ENCODE results near the gene GALT. TPM values are rescaled to one million over a fixed set of nuclear protein-coding genes. Genes with fewer than 3 reads are reported as not detected.

Gene GALT
- total and polyA plus RNA-seq, 2 donors (not counting 1 experiment from before 2014, with no cell fraction given) = 111 to 167 TPM

DNA sequence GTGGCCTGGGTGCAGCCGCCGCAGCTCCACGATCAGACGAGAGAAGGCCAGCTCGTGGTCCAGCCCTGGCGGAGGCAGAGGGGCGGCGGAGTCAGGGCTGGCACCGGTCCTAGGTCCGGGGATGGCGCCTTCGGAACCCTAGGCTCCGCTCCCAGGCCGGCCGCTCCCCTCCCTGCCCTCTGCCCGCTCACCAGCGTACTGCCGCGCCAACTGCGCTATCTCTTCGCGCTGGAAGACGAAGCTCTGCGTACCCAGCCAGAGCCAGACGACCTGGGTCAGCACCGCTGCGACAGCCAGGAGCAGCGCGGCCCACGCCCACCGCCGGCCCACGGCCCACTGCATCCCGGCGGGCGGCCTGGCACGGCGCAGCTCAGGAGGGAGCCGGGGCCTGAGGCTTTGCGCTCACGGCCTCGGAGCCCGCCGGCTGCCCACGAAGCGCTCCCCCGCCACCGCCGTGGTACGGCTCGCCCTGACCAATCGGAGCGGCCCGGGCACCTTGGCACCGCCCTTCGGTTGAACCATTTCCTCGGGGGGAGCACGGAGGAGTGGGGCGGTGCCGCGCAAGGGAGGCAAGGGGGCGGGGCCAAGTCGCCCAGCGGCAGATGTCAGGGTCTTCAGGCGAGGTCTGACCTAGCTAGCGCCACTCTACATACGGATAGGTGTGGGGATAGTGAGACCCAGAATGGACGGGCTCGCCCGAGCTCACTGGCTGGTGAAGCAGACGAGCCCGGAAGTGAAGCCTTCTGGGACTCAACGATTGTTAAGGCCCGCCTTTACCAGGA, 8.9 kb upstream of the GALT start, which contains the start of gene SIGMAR1:
SIGMAR1 (minus strand) TSS at position 432 of the 782 bp plus-strand sequence; CDS start at position 342, 90 bp downstream.
- under 1% methylated on average over 73 of the region's 74 CpGs for WGBS (ENCODE audit: insufficient coverage)
- TF ChIP-seq EZH2 (IDR thresholded peaks at IDR 0.05; ENCODE audit: borderline replicate concordance, insufficient read depth, low read depth, low read length, poor library complexity, severe bottlenecking) = no peak
- TF ChIP-seq, protein P1, sequence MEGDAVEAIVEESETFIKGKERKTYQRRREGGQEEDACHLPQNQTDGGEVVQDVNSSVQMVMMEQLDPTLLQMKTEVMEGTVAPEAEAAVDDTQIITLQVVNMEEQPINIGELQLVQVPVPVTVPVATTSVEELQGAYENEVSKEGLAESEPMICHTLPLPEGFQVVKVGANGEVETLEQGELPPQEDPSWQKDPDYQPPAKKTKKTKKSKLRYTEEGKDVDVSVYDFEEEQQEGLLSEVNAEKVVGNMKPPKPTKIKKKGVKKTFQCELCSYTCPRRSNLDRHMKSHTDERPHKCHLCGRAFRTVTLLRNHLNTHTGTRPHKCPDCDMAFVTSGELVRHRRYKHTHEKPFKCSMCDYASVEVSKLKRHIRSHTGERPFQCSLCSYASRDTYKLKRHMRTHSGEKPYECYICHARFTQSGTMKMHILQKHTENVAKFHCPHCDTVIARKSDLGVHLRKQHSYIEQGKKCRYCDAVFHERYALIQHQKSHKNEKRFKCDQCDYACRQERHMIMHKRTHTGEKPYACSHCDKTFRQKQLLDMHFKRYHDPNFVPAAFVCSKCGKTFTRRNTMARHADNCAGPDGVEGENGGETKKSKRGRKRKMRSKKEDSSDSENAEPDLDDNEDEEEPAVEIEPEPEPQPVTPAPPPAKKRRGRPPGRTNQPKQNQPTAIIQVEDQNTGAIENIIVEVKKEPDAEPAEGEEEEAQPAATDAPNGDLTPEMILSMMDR (IDR thresholded peaks at IDR 0.05) = no peak
- Histone ChIP-seq H3K36me3 (replicated peaks in 1 of 2; ENCODE audit: control extremely low read depth in 1 of 2, control insufficient read depth in 1 of 2, extremely low read depth in 1 of 2, insufficient read depth in 2 of 2, low read length in 1 of 2) (peaks cover 0 to 3% of the 10 kb centered on the region in 2 experiments), H3K9me3 (ENCODE audit: control extremely low read depth in 1 of 3, control insufficient read depth in 2 of 3, insufficient read depth in 1 of 3, low read length in 2 of 3) (no peaks in the 10 kb centered on the region), H4K20me1 (ENCODE audit: control insufficient read depth, insufficient read depth, low read length, poor library complexity, severe bottlenecking) (peaks cover 16% of the 10 kb centered on the region), H2AFZ (ENCODE audit: insufficient read depth, low read depth, low read length, poor library complexity, severe bottlenecking) (peak within 1 kb of the TSS; percentile 92), H3K4me3 (ENCODE audit: control extremely low read depth in 1 of 5, extremely low read depth in 1 of 5, insufficient read depth in 1 of 5, low read depth in 2 of 5, low read length in 4 of 5) (peak within 1 kb of the TSS; percentile 49 to 80 (median 63)), H3K27ac (ENCODE audit: low read length in 2 of 2) (peak within 1 kb of the TSS; percentile 56 to 69), H3K27me3 (replicated peaks in 1 of 4; ENCODE audit: control extremely low read depth in 1 of 4, control insufficient read depth in 3 of 4, insufficient read depth in 4 of 4, low read length in 3 of 4) (no peaks in the 10 kb centered on the region), H3K4me2 (replicated peaks; ENCODE audit: low read depth, low read length, poor library complexity, severe bottlenecking) (peak within 1 kb of the TSS; percentile 95), H3K9ac (ENCODE audit: low read length) (peak within 1 kb of the TSS; percentile 79), H3K79me2 (ENCODE audit: control insufficient read depth, insufficient read depth, low read length) (peaks cover 26% of the 10 kb centered on the region), H3K4me1 (ENCODE audit: control insufficient read depth in 2 of 2, insufficient read depth in 2 of 2, low read length in 2 of 2) (peaks cover 16 to 32% of the 10 kb centered on the region in 2 donors)
- Mint-ChIP-seq H3K27me3 (no peaks in the 10 kb centered on the region), H3K9me3 (ENCODE audit: insufficient read depth) (no peaks in the 10 kb centered on the region), H3K27ac (peak within 1 kb of the TSS; percentile 86), H3K4me1 (peaks cover 30% of the 10 kb centered on the region), H3K4me3 (peak within 1 kb of the TSS; percentile 92)
- intact Hi-C loops (cut with micrococcal nuclease) = loop anchor here (1.0 to 2.0 kb wide), 8 partner anchors 9 to 261 kb away; partner anchors contain the start of genes DCTN3, DNAI1, FAM219A and GALT
- ChIA-PET CTCF (interaction anchor here (0.7 to 8.4 kb wide), 15 partner anchors 8 to 508 kb away, joined by 3 to 150 read pairs (median 4); partner anchors contain the start of genes CCL27, DCTN3, GALT and RPP25L), POLR2A (interaction anchor here (0.6 to 2.8 kb wide), 8 partner anchors 9 to 625 kb away, joined by 4 to 31 read pairs (median 7); partner anchors contain the start of genes DCTN3, GALT and RPP25L)
- DNase-seq (peak; percentile 96), ATAC-seq (ENCODE audit: low read depth) (peak; percentile 96)
